DMS53 (cell line): Measurements from ENCODE around the gene PAX3.
A peak's percentile ranks its signal among the peaks of the same experiment; 100 is the strongest.

Experiments
- DNase-seq: peaks from one replicate; lab custom pipeline; 2025; lab: John Stamatoyannopoulos, UW

Gene PAX3

GRCh38 chr2:222298311-222299150 lies at the start of gene PAX3:
Gene PAX3 (minus strand): TSS chr2:222298998. CDS start chr2:222298615, 383 bp downstream.
- DNase-seq = peak; percentile 57

- no peak for DNase-seq
These were observed 42.5 kb upstream of the PAX3 start for GRCh38 chr2:222341331-222341730.

DNA sequence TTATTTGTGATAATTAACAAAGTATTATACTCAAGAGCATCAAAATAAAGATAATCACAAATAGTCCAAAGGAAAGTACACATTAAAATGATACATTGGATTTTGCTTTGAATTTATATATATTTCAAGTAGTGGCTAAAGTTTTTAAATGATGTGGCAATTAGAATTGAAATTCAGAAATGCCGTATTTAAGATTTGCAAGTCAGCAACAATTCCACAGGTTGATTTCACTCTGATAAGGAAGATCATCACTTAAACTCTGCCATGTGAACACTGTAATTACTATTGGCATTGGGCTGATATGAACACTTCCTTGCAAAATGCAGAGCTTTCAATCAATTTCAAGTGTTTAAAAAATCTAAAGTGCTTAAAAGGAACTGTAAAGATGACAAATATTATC lies 39.6 kb upstream of the PAX3 start:
- no peak for DNase-seq

GRCh38 chr2:222336931-222337330 lies 38.1 kb upstream of the PAX3 start:
- DNase-seq = no peak

DNA sequence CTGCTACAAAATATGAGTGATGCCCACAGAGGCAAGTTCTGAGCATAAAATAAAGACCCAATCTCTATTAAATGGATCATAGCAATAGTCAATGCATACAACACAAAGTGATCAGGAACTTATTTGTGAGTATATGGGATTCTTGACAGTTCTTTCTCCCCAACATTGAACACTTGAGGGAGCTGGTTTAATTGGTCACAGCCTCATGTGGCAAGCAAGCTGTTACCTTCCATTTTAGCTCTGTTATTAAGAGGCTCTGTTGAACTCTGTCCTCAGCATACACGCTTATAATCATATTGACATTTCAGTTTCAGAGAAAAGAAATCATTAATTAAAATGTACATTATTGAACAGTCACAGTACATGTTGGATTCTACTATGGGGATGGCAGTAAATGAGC lies 37.6 kb upstream of the PAX3 start:
- no peak for DNase-seq

DNA sequence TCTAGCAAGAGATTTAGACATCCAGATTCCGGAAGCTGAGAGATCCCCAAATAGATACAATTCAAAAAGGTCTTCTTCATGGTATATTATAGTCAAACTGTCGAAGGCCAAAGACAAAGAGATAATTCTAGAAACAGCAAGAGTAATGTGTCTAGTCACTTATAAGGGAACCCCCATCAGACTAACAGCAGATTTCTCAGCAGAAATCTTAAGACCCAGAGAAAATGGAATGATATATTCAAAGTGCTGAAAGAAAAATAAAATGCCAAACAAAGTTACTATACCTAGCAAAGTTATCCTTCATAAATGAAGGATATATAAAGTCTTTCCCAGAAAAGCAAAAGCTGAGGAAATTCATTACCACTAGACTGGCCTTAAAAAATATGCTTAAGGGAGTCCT lies 36.1 kb upstream of the PAX3 start:
- no peak for DNase-seq

DNA sequence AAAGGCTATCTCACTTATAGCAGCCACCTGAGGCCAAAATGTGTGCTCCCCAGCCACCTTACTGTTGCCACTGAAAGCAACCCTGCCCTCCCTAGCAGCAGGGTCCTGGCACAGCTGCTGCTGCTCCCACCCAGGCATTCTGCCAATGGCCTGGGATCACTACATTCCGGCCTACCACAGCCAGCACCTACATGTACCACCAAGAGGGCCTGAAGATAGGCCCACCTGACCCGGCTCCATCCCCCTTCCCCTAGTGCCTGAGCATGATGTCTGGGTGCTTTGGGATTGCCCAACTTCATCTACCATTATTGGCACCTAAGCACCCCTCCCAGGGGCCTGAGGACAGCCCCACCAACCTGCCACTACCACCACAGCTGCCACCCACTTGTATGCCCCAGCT lies 34.6 kb upstream of the PAX3 start:
- no peak for DNase-seq

- DNase-seq = no peak
These were observed 33.3 kb upstream of the PAX3 start for GRCh38 chr2:222332116-222332515.

DNA sequence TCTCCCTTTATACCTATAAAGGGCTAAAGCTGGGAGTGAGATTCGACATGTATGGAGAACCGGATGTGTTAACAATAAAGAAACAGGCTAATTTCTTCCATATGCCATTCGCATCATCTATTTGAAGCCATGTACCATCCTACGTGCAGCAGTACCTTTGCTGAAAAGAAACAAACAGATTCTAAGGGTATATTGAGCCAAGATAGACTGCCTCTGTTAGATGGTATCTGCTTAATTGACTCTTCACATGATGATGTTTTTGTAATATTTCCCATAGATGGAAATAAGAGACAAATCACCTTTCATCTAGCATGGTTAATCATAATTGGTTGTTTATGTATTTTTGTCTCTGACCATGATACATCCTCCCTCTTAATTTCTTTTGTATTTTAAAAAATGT lies 32.1 kb upstream of the PAX3 start:
- no peak for DNase-seq

DNA sequence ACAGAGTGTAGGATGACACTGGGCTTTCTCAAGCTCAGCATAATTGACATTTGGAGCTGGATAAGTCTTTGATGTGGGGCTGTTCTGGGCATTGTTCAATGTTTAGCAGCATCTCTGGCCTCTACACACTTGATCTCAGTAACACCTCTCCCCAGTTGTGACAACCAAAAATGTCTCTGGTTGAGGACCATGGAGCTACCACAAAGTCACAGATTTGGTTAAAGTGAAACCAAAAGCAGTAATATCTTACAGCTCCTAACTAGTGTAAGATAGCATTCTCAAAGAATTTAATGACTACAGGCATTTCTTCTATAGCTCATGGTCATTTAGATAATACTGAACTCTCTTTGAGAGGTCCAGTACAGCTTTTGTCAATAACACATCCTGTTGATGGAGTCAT lies 23.4 kb upstream of the PAX3 start:
- no peak for DNase-seq

DNA sequence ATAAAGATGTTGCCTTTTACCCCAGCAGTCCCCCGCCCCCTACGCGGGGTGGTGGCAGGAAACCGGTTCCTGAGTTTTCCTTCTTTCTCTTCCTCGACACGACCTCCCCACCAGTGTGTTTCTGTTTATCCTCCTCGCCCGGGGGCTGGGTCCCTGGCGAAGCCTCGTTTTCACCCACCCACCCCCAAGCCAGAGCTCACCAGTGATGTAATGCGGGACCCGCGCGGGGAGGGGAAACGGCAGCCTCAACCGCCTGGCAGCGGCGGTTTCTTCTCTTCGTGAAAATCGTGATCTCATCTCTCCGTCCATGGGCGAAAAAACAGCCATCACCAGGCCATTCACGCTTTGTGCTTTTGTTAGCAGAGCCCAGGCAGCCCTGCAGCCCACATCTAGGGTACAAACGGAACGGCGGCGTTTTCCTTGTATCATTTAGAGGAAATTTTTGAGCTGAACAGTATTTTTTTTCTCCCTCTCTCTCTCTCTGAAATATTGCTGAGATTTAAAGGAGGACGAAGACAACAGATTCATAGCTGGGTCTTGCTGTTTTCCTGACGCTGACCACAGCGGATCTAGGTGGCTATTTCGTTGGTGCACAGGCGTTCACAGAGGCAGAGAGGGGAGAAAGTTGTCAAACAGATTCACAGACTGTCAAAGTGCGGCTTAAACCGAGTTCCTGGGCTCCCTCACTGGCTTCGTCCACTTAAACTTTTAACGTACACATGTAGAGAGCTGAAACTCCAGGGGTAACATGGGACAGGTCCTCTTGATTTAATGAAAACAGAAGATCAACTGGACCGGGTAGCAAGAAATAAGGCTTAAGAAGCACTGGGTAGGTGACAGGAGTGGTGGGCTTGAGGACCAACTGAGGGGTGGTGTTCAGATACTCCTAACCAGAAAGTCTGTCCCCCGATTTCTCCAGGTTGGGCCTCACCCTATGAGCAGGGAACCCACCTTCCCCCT lies 21.9 kb upstream of the PAX3 start:
- DNase-seq = peak; percentile 62

GRCh38 chr2:222319586-222320435 lies 21.0 kb upstream of the PAX3 start:
- peak; percentile 80 for DNase-seq

DNA sequence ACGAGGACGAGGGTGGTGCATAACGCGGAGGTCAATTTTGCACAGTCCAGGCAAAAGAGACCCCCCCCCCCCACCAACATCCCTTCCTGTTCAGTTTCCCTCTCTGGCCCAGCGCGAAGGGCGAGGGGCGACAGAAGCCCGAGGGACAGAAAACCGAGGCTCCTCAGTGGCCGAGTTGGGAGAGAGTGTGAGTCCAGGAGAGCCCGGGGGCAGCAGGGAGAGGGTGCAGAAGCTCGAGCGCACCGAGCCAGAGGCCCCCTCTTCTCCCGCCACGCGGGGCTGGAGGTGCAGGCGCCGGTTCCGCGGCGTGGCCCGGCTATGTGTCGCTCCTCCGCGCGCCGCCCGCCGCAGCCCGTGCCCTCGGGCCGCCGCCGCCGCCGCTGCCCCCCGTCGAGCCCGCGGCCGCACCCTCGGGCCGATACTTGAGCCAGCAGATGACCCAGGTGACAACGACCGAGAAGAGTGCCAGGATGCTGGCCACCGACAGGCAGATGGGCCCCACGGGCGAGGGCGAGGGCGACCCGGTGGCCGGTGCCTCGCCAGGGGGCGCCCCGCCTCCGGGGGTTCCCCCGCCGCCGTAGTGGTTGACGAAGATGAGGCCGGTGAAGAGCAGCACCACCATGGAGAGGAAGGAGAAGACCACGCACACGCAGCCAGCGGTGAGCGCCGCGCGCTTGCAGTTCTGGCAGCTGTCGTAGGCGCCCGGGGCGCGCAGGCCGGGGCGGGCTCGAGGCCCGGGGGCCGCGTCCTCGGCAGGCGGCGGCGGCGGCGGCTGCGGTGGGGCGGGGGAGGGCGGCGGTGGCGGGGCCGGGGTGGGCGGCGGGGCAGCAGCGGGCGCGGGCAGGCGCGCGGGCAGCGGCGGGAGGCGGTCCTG lies 20.2 kb upstream of the PAX3 start:
- DNase-seq = peak; percentile 78

DNA sequence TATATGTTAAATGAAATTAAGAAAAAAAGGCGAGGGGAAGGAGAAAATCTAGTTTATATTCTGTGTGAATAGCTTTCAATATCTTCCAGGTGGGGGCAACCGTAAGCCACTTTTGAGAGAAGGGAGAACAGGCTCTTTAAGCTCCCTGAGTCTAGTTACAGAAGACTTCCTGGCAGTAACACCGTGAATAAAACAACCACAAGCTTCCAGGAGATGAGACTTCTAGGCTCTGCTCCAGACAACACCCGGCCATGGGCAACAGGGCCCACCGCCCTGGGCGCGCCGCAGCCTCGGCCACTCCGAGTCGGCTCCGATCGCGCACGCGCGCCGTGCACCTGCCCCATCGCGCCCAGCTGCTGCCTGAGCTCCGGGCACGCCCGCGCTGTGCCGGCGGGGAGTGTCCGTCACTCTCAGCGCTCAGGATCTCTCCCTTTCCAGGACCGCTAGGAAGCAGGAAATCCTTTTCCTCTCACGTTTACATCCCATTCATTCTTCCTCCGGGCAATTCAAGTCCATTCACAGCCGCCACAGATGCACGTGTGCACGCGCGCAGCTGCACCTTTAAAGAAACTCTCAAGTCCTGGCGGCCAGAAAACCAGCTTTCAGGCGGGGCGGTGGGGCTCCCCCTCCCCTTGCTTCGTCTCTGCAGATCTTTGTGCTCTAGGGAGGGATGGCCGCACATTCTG lies 19.4 kb upstream of the PAX3 start:
- DNase-seq = peak; percentile 90

GRCh38 chr2:222315443-222316121 lies 16.8 kb upstream of the PAX3 start:
- DNase-seq = no peak

DNA sequence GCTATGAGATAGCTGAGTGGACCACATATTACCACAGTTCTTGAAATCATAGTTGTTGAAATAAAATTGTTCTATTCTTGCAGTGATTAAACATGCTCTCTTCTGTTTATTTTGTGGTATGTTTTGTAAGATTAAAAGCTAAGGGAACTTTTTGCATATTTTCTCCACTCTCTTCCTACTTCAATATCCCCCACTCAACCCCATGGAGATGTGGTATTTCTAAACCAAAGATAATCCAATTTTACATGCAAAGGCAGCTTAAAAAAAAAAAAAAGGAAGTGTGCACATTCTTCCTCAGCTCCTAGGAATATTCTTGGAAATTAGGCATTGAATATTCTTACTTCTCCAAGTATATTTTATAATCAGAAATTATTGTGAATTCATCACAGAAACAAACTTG lies 15.0 kb upstream of the PAX3 start:
- DNase-seq = no peak

DNA sequence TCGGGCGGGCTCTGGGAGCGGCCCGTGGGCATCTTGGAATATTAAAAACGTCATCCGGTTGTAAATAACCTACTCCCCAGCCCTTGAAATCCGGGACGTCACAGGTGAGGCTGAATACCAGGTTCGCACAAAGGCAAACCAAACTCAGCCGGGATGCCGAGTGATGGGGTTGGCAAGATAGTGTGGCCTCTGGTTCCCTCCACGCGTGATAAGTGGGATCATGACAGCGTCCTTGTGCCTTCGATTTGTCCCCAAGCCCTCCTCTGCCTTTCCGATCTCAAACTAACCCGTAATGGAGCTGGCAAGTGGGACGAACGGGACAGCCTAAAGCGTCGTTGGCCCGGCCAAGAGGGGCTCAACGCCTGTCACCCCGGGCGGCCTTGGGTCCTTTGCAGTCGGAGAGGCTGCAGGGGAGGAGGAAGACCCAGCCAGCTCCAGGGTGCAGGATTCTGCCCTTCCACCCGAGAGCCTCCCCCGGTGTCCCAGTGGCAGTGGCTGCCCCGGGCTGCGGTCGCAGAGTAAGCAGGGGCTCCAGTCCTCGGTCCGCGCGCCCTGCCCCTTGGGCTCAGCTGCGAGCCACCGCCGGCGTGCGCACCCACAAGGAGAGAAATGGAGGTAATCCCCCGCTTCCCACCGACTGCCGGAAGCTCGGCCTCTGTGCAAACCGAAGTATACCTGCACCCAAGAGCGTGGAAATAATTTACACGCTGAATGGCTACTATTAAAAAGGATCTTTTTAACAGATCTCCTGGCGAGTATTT lies 13.4 kb upstream of the PAX3 start:
- DNase-seq = peak; percentile 11

DNA sequence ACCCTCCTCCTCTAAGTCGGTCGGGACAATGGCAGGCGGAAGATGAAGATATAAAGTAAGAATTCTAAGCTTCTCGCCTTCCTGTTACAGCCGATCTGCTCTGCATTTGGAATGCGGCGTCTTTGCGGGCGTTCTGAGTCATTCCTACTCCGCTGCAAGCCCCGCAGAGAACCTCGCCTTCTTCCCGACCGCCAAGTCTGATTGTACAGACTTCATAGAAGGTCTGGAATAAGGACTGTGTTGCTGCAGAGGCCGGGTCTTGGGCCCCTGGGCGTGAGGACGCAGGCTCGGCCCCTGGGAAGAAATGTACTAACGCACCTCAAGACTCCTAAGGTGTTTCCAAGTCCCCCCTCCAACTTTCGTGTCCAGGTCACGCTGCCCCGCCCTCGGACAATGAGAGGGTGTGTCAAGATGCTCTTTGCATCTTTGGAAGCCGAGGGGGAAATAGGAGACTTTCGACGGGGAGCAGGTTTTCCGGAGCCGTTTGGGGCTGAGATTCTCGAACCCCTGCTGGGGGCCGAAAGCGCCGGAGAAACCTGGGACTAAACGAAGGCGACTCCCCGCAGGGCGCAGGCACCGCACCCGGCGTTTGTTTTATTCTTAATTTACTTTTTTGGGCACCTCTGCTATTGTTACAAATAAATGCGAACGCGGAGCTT lies 12.7 kb upstream of the PAX3 start:
- DNase-seq = no peak
